H9 (cell line): ENCODE data around the gene ST6GALNAC3. TPM values are rescaled to one million over a fixed set of nuclear protein-coding genes. Genes with fewer than 3 reads are reported as not detected.

Source experiments
- DNase-seq: peaks from one replicate; pipeline ENCODE4 v3.0.0-alpha.2; 2017
- H2AFZ ChIP-seq: one replicate; pipeline ENCODE4 v1.6.1; 2013; ENCODE audit warnings: mild to moderate bottlenecking, low read length, control low read depth, moderate library complexity
- H2AK5ac ChIP-seq: 2 replicates; pipeline ENCODE4 v1.6.1; 2013; ENCODE audit warnings: low read length, control low read depth, mixed read lengths; ENCODE audit not compliant: insufficient read length
- H2BK120ac ChIP-seq: one replicate; pipeline ENCODE4 v1.6.1; 2013; ENCODE audit warnings: low read depth, mild to moderate bottlenecking, low read length, control low read depth, inconsistent platforms; ENCODE audit not compliant: poor library complexity, severe bottlenecking
- H2BK12ac ChIP-seq: 2 replicates; pipeline ENCODE4 v1.6.1; 2013; ENCODE audit warnings: low read length, control low read depth, mixed read lengths, low read depth; ENCODE audit not compliant: insufficient read length
- H2BK15ac ChIP-seq: 2 replicates; pipeline ENCODE4 v1.6.1; 2013; ENCODE audit warnings: low read depth, low read length, control low read depth
- H2BK20ac ChIP-seq: one replicate; pipeline ENCODE4 v1.6.1; 2013; ENCODE audit warnings: low read depth, mild to moderate bottlenecking, low read length, control low read depth, inconsistent platforms; ENCODE audit not compliant: poor library complexity, severe bottlenecking
- H2BK5ac ChIP-seq: 2 replicates; pipeline ENCODE4 v1.6.1; 2013; ENCODE audit warnings: low read length, control low read depth, mixed read lengths; ENCODE audit not compliant: insufficient read length
- H3K14ac ChIP-seq: 2 replicates; pipeline ENCODE4 v1.6.1; 2013; ENCODE audit warnings: low read length, control low read depth; ENCODE audit not compliant: insufficient read depth
- H3K18ac ChIP-seq: 2 replicates; pipeline ENCODE4 v1.6.1; 2013; ENCODE audit warnings: low read depth, mild to moderate bottlenecking, mixed read lengths, low read length, control low read depth; ENCODE audit not compliant: insufficient read length
- H3K23ac ChIP-seq: 2 replicates; pipeline ENCODE4 v1.6.1; 2013; ENCODE audit warnings: low read length, control low read depth, mixed read lengths, low read depth; ENCODE audit not compliant: insufficient read length
- H3K23me2 ChIP-seq: 2 replicates; pipeline ENCODE4 v1.6.1; 2013; ENCODE audit warnings: low read depth, mild to moderate bottlenecking, mixed read lengths, low read length, control low read depth; ENCODE audit not compliant: insufficient read length, poor library complexity, severe bottlenecking
- H3K27ac ChIP-seq: 2 replicates; pipeline ENCODE4 v1.5.1; 2013; ENCODE audit warnings: low read length, control low read depth, mixed read lengths, low read depth; ENCODE audit not compliant: insufficient read length
- H3K27me3 ChIP-seq: 2 replicates; pipeline ENCODE4 v1.6.1; 2013; ENCODE audit warnings: low read length, control low read depth, inconsistent platforms; ENCODE audit not compliant: insufficient read depth
- H3K4ac ChIP-seq: 2 replicates; pipeline ENCODE4 v1.6.1; 2013; ENCODE audit warnings: low read depth, mild to moderate bottlenecking, control low read depth, inconsistent platforms, low read length, moderate library complexity
- H3K4me1 ChIP-seq: 2 replicates; pipeline ENCODE4 v1.6.1; 2013; ENCODE audit warnings: low read length, control low read depth, inconsistent platforms; ENCODE audit not compliant: insufficient read depth
- H3K4me2 ChIP-seq: 2 replicates; pipeline ENCODE4 v1.6.1; 2013; ENCODE audit warnings: low read length, control low read depth, mixed read lengths; ENCODE audit not compliant: insufficient read length, insufficient read depth
- H3K56ac ChIP-seq: 2 replicates; pipeline ENCODE4 v1.6.1; 2013; ENCODE audit warnings: low read depth, mild to moderate bottlenecking, mixed read lengths, low read length, control low read depth; ENCODE audit not compliant: insufficient read length
- H3K79me1 ChIP-seq: 2 replicates; pipeline ENCODE4 v1.6.1; 2013; ENCODE audit warnings: low read depth, mild to moderate bottlenecking, moderate library complexity, low read length, control low read depth, inconsistent platforms; ENCODE audit not compliant: insufficient read depth, poor library complexity, severe bottlenecking
- H3K79me2 ChIP-seq: 2 replicates; pipeline ENCODE4 v1.6.1; 2013; ENCODE audit warnings: low read length, control low read depth, inconsistent platforms; ENCODE audit not compliant: insufficient read depth
- H3K9ac ChIP-seq: 2 replicates; pipeline ENCODE4 v1.6.1; 2013; ENCODE audit warnings: low read length, control low read depth, mixed read lengths; ENCODE audit not compliant: insufficient read length; ENCODE audit errors: extremely low read depth
- H3K9me3 ChIP-seq: one replicate; pipeline ENCODE4 v1.6.1; 2013; ENCODE audit warnings: low read depth, low read length, inconsistent platforms; ENCODE audit not compliant: control insufficient read depth
- H3T11ph ChIP-seq: one replicate; pipeline ENCODE4 v1.6.1; 2013; ENCODE audit warnings: mild to moderate bottlenecking, low read length, control low read depth, inconsistent platforms
- H4K20me1 ChIP-seq: one replicate; pipeline ENCODE4 v1.6.1; 2013; ENCODE audit not compliant: control insufficient read depth, insufficient read length, insufficient read depth
- H4K5ac ChIP-seq: 2 replicates; pipeline ENCODE4 v1.6.1; 2013; ENCODE audit warnings: low read depth, mild to moderate bottlenecking, mixed read lengths, low read length, control low read depth; ENCODE audit not compliant: insufficient read length
- H4K8ac ChIP-seq: replicated peaks from 2 replicates; pipeline ENCODE4 v1.6.1; 2013; ENCODE audit warnings: low read length, control low read depth, mixed read lengths, low read depth; ENCODE audit not compliant: insufficient read length
- H4K91ac ChIP-seq: 2 replicates; pipeline ENCODE4 v1.6.1; 2013; ENCODE audit warnings: low read depth, mild to moderate bottlenecking, moderate library complexity, mixed read lengths, low read length, control low read depth; ENCODE audit not compliant: insufficient read length
- H3K27ac Mint-ChIP-seq, 3 experiments: 2 replicates in 2 of 3; 3 replicates in 1 of 3; pipeline ENCODE4 v1.8.0; 2020 to 2021; ENCODE audit warnings: mixed read lengths in 3 of 3, mild to moderate bottlenecking in 1 of 3, moderate library complexity in 1 of 3
- H3K27me3 Mint-ChIP-seq: 2 replicates; pipeline ENCODE4 v1.8.0; 2021; ENCODE audit warnings: low read depth, mild to moderate bottlenecking, moderate library complexity, mixed read lengths
- H3K36me3 Mint-ChIP-seq, 3 experiments: 2 replicates in 2 of 3; 3 replicates in 1 of 3; pipeline ENCODE4 v1.8.0; 2020 to 2021; ENCODE audit warnings: low read depth in 3 of 3, mixed read lengths in 3 of 3; ENCODE audit not compliant: insufficient read depth in 1 of 3
- H3K4me1 Mint-ChIP-seq, 2 experiments: 2 replicates each; pipeline ENCODE4 v1.8.0; 2020; ENCODE audit warnings: mixed read lengths in 2 of 2
- H3K4me3 Mint-ChIP-seq, 2 experiments: 2 replicates in 1 of 2; 3 replicates in 1 of 2; pipeline ENCODE4 v1.8.0; 2020 to 2021; ENCODE audit warnings: mild to moderate bottlenecking in 2 of 2, mixed read lengths in 2 of 2, moderate library complexity in 1 of 2
- H3K9me3 Mint-ChIP-seq, 2 experiments: 2 replicates in 1 of 2; 3 replicates in 1 of 2; pipeline ENCODE4 v1.8.0; 2020; ENCODE audit warnings: mild to moderate bottlenecking in 2 of 2, mixed read lengths in 2 of 2, moderate library complexity in 1 of 2
- CTCF ChIP-seq: fragments of 200-600 bp; sonication (generic); conservative IDR thresholded peaks from 3 replicates; pipeline ENCODE4 v1.8.0; 2021; ENCODE audit warnings: antibody characterized with exemption, mild to moderate bottlenecking
- WGBS: extraction: QIAGEN DNeasy Blood & Tissue Kit; methylation state at CpG from one replicate; pipeline ENCODE4 v1.1.7; 2013; ENCODE audit warnings: missing lambda C conversion rate, low lambda C conversion rate, mixed read lengths; ENCODE audit not compliant: insufficient read length; ENCODE audit errors: extremely low coverage; 5-methylcytosine and 5-hydroxymethylcytosine counted together
- total RNA-seq: library from RNA; stranded (reverse); gene quantifications from 2 replicates; pipeline ENCODE4 v1.2.1, GENCODE V29; 2021

ST6GALNAC3 gene
- total RNA-seq, 1 experiment from 2014 or later = 11.2 TPM

GRCh38 chr1:76444773-76445172 is 370.2 kb downstream of the ST6GALNAC3 start:
- Histone ChIP-seq H4K5ac (no peak overlapping the region), H3K14ac (no peak overlapping the region), H3K4me1 (no peaks in the 10 kb centered on the region), H2AFZ (no peak overlapping the region), H3K9ac (no peak overlapping the region), H3K27ac (no peak overlapping the region), H3K27me3 (no peaks in the 10 kb centered on the region), H3K9me3 (no peaks in the 10 kb centered on the region), H3K79me2 (no peaks in the 10 kb centered on the region), H2BK12ac (no peak overlapping the region), H2AK5ac (no peak overlapping the region), H3K79me1 (no peaks in the 10 kb centered on the region), H3T11ph (no peak overlapping the region), H3K23ac (no peak overlapping the region), H4K91ac (no peak overlapping the region), H4K20me1 (no peaks in the 10 kb centered on the region), H2BK120ac (no peak overlapping the region), H3K18ac (no peak overlapping the region), H2BK15ac (no peak overlapping the region), H2BK5ac (no peak overlapping the region), H3K56ac (no peak overlapping the region), H4K8ac (no peak overlapping the region), H3K4me2 (no peak overlapping the region), H3K4ac (no peak overlapping the region), H3K23me2 (no peaks in the 10 kb centered on the region), H2BK20ac (no peak overlapping the region)
- no peak overlapping the region for H3K4me3 Mint-ChIP-seq
- DNase-seq = no peak
- TF ChIP-seq CTCF = no peak
- no CpG with 5 or more reads among the region's 1 CpG for whole genome bisulfite sequencing
- peaks cover 2 to 14% (median 8%) of the 10 kb centered on the region in 3 experiments; a peak in 6 of 7 replicates for H3K36me3 Mint-ChIP-seq
- no peaks in the 10 kb centered on the region for H3K4me1 Mint-ChIP-seq
- peaks cover 3 to 21% of the 10 kb centered on the region in 2 experiments; a peak in 4 of 5 replicates for H3K9me3 Mint-ChIP-seq
- H3K27me3 Mint-ChIP-seq = no peaks in the 10 kb centered on the region
- H3K27ac Mint-ChIP-seq = no peak overlapping the region; a peak in 1 of 7 replicates
